ENCODE data around the gene ACTR1A.

DNA sequence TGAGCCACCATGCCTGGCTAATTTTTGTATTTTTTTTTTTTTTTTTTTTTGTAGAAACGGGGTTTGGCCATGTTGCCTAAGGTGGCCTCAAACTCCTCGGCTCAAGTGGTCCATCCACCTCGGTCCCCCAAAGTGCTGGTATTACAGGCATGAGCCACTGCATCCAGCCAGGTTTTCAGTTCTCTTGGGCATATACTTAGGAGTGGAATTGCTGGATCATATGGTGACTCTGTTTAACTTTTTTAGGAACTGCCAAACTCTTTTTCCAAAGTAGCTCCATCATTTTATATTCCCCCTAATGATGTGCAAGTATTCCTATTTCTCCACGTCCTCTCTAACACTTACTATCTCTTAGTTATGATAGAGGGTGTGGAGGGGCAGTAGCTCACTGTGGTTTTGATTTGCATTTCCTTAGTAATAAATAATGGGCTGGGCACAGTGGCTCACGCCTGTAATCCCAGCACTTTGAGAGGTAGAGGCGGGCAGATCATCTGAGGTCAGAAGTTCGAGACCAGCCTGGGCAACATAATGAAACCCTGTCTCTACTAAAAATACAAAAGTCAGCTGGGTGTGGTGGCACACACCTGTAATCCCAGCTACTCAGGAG lies 42.9 kb upstream of the ACTR1A start:
- TF ChIP-seq, protein P1, sequence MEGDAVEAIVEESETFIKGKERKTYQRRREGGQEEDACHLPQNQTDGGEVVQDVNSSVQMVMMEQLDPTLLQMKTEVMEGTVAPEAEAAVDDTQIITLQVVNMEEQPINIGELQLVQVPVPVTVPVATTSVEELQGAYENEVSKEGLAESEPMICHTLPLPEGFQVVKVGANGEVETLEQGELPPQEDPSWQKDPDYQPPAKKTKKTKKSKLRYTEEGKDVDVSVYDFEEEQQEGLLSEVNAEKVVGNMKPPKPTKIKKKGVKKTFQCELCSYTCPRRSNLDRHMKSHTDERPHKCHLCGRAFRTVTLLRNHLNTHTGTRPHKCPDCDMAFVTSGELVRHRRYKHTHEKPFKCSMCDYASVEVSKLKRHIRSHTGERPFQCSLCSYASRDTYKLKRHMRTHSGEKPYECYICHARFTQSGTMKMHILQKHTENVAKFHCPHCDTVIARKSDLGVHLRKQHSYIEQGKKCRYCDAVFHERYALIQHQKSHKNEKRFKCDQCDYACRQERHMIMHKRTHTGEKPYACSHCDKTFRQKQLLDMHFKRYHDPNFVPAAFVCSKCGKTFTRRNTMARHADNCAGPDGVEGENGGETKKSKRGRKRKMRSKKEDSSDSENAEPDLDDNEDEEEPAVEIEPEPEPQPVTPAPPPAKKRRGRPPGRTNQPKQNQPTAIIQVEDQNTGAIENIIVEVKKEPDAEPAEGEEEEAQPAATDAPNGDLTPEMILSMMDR (IDR thresholded peaks at IDR 0.05) = no peak
- TF ChIP-seq SIN3A (IDR thresholded peaks at IDR 0.05; ENCODE audit: borderline replicate concordance, insufficient read depth, low read depth, low read length) = no peak

Data from Panc1 (cell line).